Fibroblast of lung (primary cell): ENCODE results near the gene NFAM1. TPM values are rescaled to one million over a fixed set of nuclear protein-coding genes. Genes with fewer than 3 reads are reported as not detected.

Experiments
- DNase-seq, 2 donors: peaks; one replicate each; pipeline versions ENCODE4 v3.0.0 to v3.0.0-alpha.2; 2010; ENCODE audit warnings: low read depth in 2 of 2
- H2AFZ ChIP-seq: 2 replicates; pipeline ENCODE4 v1.5.1; 2012; ENCODE audit warnings: low read length, control low read depth, inconsistent platforms
- H3K27ac ChIP-seq: 2 replicates; pipeline ENCODE4 v1.5.1; 2011; ENCODE audit warnings: low read length, control low read depth; ENCODE audit not compliant: insufficient read depth
- H3K27me3 ChIP-seq: 2 replicates; pipeline ENCODE4 v1.5.1; 2011; ENCODE audit warnings: mild to moderate bottlenecking, low read length; ENCODE audit not compliant: control insufficient read depth, insufficient read depth
- H3K36me3 ChIP-seq: 2 replicates; pipeline ENCODE4 v1.5.1; 2011; ENCODE audit warnings: low read length; ENCODE audit not compliant: control insufficient read depth, insufficient read depth
- H3K4me1 ChIP-seq: 2 replicates; pipeline ENCODE4 v1.5.1; 2011; ENCODE audit warnings: low read length; ENCODE audit not compliant: control insufficient read depth, insufficient read depth; ENCODE audit errors: extremely low read depth
- H3K4me2 ChIP-seq: 2 replicates; pipeline ENCODE4 v1.5.1; 2011; ENCODE audit warnings: low read length, control low read depth; ENCODE audit not compliant: insufficient read depth; ENCODE audit errors: extremely low read depth
- H3K4me3 ChIP-seq, 4 experiments: fragments of 200-600 bp in 1 of 4; sonication (generic) in 1 of 4; replicated peaks in 1 of 4; 2 replicates each; pipeline ENCODE4 v1.5.1; 2011 to 2016; ENCODE audit warnings: low read length in 4 of 4, low read depth in 3 of 4, mild to moderate bottlenecking in 3 of 4, control low read depth in 2 of 4, inconsistent platforms in 1 of 4, mixed read lengths in 1 of 4; ENCODE audit not compliant: insufficient read depth in 1 of 4; ENCODE audit errors: control extremely low read depth in 1 of 4
- H3K79me2 ChIP-seq: 2 replicates; pipeline ENCODE4 v1.5.1; 2012; ENCODE audit warnings: mild to moderate bottlenecking, low read length, inconsistent platforms; ENCODE audit not compliant: control insufficient read depth, insufficient read depth
- H3K9ac ChIP-seq: 2 replicates; pipeline ENCODE4 v1.5.1; 2011; ENCODE audit warnings: mild to moderate bottlenecking, low read length, control low read depth; ENCODE audit not compliant: insufficient read depth
- H3K9me3 ChIP-seq: 2 replicates; pipeline ENCODE4 v1.5.1; 2012; ENCODE audit warnings: low read depth, low read length; ENCODE audit not compliant: control insufficient read depth, insufficient read depth
- H4K20me1 ChIP-seq: 2 replicates; pipeline ENCODE4 v1.5.1; 2011; ENCODE audit warnings: low read length; ENCODE audit not compliant: control insufficient read depth, insufficient read depth; ENCODE audit errors: extremely low read depth
- EZH2 ChIP-seq: IDR thresholded peaks from 2 replicates; pipeline ENCODE4 v1.5.1; 2012; ENCODE audit warnings: low read length, control low read depth, mild to moderate bottlenecking; ENCODE audit errors: missing control alignments
- polyA plus RNA-seq, 2 donors: library from polyadenylated mRNA; depleted of rRNA in 1 of 2; stranded (reverse) in 1 of 2; unstranded in 1 of 2; fragments of >200 nt; gene quantifications; 2 replicates each; pipeline ENCODE4 v1.2.1, GENCODE V29; 2011 to 2012; ENCODE audit warnings: missing spikeins in 1 of 2
- total RNA-seq: library from RNA; depleted of rRNA; stranded (reverse); fragments of >200 nt; gene quantifications from 2 replicates; pipeline ENCODE4 v1.2.1, GENCODE V29; 2014
- TF ChIP-seq, protein P1 (sequence below), 2 donors: IDR thresholded peaks in 1 of 2; conservative IDR thresholded peaks in 1 of 2; 1 replicate in 1 of 2; 2 replicates in 1 of 2; pipeline ENCODE4 v1.5.1; 2011 to 2012; ENCODE audit warnings: low read length in 2 of 2, control low read depth in 1 of 2, inconsistent platforms in 1 of 2, low read depth in 1 of 2, mild to moderate bottlenecking in 1 of 2

NFAM1 gene
- total and polyA plus RNA-seq, 2 donors (not counting 1 experiment from before 2014, with no cell fraction given), result 0.17 TPM; not detected in 1

- no peaks in the 10 kb centered on the region for H4K20me1 ChIP-seq
These were observed 94.8 kb downstream of the NFAM1 start for GRCh38 chr22:42337356-42337755.

GRCh38 chr22:42336527-42337227 lies 95.5 kb downstream of the NFAM1 start:
- no peaks in the 10 kb centered on the region for H3K9me3 ChIP-seq
- H3K4me2 ChIP-seq, result no peak overlapping the region
- H3K4me1 ChIP-seq, result no peaks in the 10 kb centered on the region
- H3K9ac ChIP-seq, result no peak overlapping the region
- DNase-seq, result no peak
- no peak overlapping the region for H2AFZ ChIP-seq
- no peaks in the 10 kb centered on the region for H3K27me3 ChIP-seq
- TF ChIP-seq EZH2, result no peak
- TF ChIP-seq, protein P1, sequence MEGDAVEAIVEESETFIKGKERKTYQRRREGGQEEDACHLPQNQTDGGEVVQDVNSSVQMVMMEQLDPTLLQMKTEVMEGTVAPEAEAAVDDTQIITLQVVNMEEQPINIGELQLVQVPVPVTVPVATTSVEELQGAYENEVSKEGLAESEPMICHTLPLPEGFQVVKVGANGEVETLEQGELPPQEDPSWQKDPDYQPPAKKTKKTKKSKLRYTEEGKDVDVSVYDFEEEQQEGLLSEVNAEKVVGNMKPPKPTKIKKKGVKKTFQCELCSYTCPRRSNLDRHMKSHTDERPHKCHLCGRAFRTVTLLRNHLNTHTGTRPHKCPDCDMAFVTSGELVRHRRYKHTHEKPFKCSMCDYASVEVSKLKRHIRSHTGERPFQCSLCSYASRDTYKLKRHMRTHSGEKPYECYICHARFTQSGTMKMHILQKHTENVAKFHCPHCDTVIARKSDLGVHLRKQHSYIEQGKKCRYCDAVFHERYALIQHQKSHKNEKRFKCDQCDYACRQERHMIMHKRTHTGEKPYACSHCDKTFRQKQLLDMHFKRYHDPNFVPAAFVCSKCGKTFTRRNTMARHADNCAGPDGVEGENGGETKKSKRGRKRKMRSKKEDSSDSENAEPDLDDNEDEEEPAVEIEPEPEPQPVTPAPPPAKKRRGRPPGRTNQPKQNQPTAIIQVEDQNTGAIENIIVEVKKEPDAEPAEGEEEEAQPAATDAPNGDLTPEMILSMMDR (conservative IDR thresholded peaks at IDR 0.05 in 1 of 2, IDR thresholded peaks at IDR 0.05 in 1 of 2; ENCODE audit: low read depth in 1 of 2, low read length in 2 of 2), result no peak
- H3K27ac ChIP-seq, result no peak overlapping the region
- H3K36me3 ChIP-seq, result no peaks in the 10 kb centered on the region
- no peaks in the 10 kb centered on the region for H4K20me1 ChIP-seq
- H3K4me3 ChIP-seq, result no peak overlapping the region
- H3K79me2 ChIP-seq, result no peaks in the 10 kb centered on the region

More at GRCh38 chr22:42337356-42337755, 94.8 kb downstream of the NFAM1 start:
- no peaks in the 10 kb centered on the region for H3K4me1 ChIP-seq
- H3K79me2 ChIP-seq, result no peaks in the 10 kb centered on the region
- H3K36me3 ChIP-seq, result no peaks in the 10 kb centered on the region
- H3K4me2 ChIP-seq, result no peak overlapping the region
- no peak overlapping the region for H3K9ac ChIP-seq
- TF ChIP-seq, protein P1 (conservative IDR thresholded peaks at IDR 0.05 in 1 of 2, IDR thresholded peaks at IDR 0.05 in 1 of 2; ENCODE audit: low read depth in 1 of 2, low read length in 2 of 2), result no peak
- TF ChIP-seq EZH2, result no peak
- H3K27me3 ChIP-seq, result no peaks in the 10 kb centered on the region
- H3K4me3 ChIP-seq, result no peak overlapping the region
- H3K9me3 ChIP-seq, result no peaks in the 10 kb centered on the region
- no peak overlapping the region for H3K27ac ChIP-seq
- H2AFZ ChIP-seq, result no peak overlapping the region
- DNase-seq, result no peak

DNA sequence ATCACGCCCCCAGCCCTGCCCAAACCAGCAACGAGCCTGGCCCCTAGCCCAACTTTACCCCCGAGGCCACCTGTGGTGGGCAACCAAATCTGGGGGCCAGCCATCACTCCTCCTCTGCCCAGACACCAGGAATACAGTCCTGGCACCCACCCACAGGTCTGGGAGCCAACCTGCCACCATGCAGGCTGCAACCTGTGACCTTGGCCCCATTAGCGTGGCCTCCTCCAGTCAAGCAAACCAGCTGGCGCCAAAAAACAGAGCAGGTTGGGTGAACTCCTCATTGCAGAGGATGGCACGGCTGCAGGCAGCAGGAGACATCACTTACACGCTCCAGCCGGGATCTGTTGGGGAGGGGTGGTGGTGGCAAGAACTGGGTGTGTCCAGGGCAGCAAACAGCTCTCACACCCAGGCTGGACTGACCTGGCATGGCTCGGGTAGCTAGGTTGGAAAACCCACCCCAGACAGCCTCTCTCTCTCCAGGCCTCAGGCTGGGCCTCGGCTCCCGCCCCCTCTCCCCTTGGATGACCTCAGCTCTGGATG lies 96.3 kb downstream of the NFAM1 start:
- H3K79me2 ChIP-seq, result no peaks in the 10 kb centered on the region
- no peak for DNase-seq
- no peaks in the 10 kb centered on the region for H3K9me3 ChIP-seq
- no peaks in the 10 kb centered on the region for H4K20me1 ChIP-seq
- no peaks in the 10 kb centered on the region for H3K36me3 ChIP-seq
- H3K4me2 ChIP-seq, result no peak overlapping the region
- no peak overlapping the region for H3K27ac ChIP-seq
- H3K9ac ChIP-seq, result no peak overlapping the region
- H3K27me3 ChIP-seq, result no peaks in the 10 kb centered on the region
- H3K4me1 ChIP-seq, result no peaks in the 10 kb centered on the region
- H3K4me3 ChIP-seq, result no peak overlapping the region
- TF ChIP-seq, protein P1 (conservative IDR thresholded peaks at IDR 0.05 in 1 of 2, IDR thresholded peaks at IDR 0.05 in 1 of 2; ENCODE audit: low read depth in 1 of 2, low read length in 2 of 2), result no peak
- TF ChIP-seq EZH2, result no peak
- no peak overlapping the region for H2AFZ ChIP-seq
